HG03457 (cell line): ENCODE data around the gene WDR70.
"Not testable (repeated sequence)": the region's sequence is repeated elsewhere in the genome, so short reads cannot be mapped to it uniquely, and the experiment has no call there.

Source experiments
- ATAC-seq: cut with Tn5 transposase; IDR thresholded peaks from one replicate; pipeline ENCODE4 v1.9.1; 2021; ENCODE audit warnings: moderate number of reproducible peaks; ENCODE audit not compliant: unreplicated experiment

The WDR70 gene

DNA sequence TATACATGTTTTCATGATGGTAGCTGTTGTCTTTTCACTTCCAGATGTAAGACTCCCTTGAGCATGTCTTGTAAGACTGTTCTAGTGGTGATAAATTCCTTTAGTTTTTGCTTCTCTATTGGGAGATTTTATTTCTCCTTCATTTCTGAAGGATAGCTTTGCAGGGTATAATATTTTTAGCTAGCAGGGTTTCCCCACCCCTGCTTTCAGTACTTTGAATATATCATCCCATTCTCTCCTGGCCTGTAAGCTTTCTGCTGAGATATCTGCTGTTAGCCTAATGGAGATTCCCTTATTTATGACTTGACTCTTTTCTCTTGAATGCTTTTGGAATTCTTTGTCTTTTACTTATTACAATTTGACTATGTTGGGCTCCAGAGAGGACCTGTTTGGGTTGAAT, 249.8 kb downstream of the WDR70 start:
- no peak for ATAC-seq

DNA sequence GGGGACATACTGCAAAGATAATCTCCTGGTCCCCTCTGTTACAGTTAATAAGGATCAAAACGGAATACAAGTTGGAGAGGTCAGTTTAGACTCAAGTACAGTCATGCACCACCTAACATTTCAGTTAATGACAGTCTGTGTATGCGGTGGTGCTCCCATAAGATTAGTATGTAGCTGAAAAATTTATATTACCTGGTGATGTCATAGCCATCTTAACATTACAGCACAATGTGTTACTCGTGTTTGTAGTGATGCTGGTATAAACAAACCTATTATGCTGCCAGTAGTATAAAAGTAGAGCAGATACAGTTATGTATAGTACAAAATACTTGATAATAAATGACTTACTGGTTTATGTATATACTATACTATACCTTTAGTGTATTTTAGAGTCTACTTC, 252.8 kb downstream of the WDR70 start:
- ATAC-seq, result no peak

DNA sequence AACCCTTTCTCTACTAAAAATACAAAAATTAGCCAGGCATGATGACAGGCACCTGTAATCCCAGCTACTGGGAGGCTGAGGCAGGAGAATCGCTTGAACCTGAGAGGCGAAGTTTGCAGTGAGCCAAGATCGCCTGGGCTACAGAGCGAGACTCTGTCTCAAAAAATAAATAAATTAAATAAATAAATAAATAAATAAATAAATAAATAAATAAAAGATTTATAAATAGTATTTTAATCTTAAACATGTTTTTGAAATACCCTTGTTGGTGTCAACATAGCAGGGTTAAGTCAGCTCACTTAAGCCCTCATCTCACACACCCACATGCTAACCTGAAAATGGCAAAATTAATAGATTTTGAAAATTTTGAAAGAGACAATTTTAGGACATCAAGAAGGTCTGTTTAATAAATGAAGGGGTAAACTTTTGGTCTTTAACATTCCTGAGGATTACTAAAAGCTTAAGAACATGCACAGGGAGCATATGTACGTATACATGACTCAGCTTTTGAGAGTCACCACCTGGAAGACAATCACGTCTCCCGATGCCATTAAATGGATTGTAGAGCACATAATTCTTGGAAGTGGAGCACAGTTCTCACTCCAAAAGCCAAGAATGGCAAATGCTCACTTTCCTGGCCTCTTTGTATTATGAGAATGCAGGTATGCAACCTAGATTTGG, 258.2 kb downstream of the WDR70 start:
- ATAC-seq, result no peak

DNA sequence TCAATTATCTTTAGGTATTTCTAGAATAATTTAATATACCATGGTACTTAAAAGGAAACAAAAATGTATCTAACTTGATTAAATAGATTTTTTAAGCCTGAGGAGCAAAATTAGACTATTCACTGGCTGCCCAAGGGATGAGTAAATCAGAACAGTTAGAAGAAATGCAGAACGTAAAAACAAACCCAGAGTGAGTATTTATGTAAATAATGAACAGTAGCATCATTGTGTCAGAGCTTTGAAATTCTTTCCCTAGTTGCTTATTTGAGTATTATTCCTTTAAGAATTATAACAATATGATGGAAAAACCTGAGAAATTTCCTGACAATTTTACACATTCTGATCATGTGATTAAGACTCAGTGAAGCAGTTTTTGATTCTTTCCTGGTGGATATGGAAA, 259.8 kb downstream of the WDR70 start:
- ATAC-seq, result no peak

DNA sequence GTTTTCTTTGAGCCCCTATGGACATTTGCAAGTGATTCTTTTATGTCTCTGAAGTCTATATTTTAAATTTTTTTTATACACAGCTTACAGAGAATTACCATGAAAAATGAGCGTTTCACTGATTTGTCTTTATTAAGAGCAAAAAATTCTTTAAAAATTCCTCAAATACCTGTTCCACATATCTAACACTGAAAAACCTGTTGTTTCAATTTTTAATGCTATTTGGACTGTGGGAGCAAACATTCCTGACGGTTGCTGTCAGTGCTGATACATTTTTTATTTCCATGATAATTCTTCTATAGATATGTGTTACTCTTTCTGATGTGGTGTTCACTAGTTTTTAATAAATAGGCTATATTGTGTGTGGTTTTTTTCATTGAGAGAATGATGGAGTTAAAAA, 261.0 kb downstream of the WDR70 start:
- no peak for ATAC-seq

DNA sequence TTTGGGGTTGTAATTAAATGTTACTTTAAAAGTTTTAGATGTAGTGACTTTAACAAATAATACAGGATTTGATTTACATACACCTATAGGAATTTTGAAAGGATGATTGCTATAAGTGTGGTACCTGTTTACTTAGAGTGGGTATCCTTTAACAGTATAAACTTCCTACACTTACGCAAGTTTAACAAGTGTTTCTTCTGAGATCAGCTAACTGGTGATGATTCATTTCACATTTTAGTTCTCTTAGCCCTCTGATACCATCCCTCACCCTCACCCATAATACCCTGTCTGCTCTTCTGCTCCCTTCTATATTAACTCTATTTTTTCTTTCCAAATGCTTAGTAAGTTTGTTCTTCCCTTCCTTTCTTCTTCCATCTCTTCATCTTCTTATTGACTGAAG, 262.8 kb downstream of the WDR70 start:
- ATAC-seq, result no peak

DNA sequence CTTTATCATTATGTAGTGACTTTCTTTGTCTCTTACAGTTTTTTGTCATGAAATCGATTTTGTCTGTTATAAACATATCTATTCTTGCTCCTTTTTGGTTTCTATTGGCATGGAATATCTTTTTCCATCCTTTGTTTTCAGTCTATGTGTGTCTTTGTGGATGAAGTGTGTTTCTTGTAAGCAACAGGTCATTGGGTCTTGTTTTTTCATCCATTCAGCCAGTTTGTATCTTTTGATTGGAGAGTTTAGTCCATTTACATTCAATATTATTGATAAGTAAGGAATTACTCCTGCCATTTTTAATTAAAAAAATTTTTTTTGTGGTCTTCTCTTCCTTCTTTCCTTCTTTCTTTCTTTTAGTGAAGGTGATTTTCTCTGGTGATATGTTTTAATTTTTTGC, 266.6 kb downstream of the WDR70 start:
- ATAC-seq, result no peak

DNA sequence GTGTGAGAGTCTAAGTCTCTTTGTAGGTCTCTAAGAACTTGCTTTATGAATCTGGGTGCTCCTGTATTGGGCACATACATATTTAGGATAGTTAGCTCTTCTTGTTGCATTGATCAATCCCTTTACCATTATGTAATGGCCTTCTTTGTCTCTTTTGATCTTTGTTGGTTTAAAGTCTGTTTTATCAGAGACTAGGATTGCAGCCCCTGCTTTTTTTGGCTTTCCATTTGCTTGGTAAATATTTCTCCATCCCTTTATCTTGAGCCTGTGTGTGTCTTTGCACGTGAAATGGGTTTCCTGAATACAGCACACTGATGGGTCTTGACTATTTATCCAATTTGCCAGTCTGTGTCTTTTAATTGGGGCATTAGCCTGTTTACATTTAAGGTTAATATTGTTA, 275.4 kb downstream of the WDR70 start:
- not testable (repeated sequence) for ATAC-seq

DNA sequence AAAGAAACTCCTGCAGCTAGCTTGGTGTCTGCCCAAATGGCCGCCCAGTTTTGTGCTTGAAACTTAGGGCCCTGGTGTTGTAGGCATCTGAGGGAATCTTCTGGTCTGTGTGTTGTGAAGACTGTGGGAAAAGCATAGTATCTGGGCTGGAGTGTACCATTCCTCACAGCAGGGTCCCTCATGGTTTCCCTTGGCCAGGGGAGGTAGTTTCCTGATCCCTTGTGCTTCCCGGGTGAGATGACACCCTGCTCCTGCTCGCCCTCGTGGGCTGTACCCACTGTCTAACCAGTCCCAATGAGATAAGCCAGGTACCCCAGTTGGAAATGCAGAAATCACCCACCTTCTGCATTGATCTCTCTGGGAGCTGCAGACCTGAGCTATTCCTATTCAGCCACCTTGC, 277.9 kb downstream of the WDR70 start:
- ATAC-seq, result no peak

DNA sequence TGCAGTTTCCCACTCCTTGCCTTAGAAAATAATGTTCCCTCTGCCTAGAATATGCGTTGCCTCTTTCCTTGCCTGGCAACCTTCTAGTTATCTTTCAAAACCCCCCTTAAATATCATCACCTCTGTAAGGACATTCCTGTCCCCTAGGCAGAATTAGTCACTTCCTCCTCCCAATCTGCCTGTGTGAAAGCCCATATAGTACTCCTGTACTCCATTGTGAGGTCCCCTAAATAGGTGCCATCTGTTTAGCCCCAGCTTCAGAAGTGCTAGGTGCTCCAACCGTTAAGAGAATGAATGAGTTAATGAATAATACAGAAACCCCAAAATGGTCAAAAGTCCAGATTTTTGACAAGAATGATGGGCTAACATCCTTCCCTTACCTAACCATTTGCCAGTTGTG, 279.3 kb downstream of the WDR70 start:
- ATAC-seq, result no peak

DNA sequence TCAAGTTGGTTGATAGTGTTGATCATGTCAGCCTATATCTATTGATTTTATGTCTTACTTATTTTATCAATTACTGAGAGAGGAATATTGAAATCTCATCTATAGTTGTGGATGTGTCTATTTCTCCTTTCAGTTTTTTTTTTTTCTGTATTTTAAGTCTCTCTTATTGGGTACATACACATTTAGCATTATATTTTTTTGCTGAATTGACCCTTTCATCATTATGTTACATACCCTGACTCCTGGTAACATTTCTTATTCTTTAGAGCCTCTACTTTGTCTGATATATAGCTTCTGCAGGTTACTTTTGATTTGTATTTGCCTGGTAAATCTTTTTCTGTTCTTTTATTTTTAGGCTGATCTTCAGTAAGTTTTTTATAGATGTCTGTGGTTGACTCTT, 281.2 kb downstream of the WDR70 start:
- ATAC-seq, result no peak

DNA sequence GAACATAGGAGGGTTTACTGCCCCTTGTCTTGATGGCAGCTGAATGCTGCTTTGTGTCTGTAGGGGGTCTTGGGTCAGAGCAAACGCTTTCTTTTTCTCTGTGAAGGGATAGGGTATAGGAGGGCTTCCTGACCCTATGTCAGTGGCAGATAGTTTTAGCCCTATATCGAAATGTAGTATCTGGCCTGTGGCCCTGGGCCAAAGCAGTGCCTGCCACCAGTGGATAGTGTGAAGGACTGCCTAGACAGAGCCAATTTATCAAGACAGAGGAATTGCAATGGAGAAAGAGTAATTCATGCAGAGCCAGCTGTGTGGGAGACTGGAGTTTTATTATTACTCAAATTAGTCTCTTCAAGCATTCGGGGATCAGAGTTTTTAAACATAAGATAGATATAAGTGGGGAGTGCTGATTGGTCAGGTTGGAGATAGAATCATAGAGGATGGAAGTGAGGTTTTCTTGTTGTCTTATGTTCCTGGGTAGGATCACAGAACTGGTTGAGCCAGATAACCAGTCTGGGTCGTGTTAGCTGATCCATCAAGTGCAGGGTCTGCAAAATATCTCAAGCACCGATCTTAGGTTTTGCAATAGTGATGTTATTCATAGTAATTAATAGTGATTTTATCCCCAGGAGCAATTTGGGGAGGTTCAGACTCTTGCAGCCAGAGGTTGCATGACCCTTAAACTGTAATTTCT, 282.3 kb downstream of the WDR70 start:
- ATAC-seq, result no peak

DNA sequence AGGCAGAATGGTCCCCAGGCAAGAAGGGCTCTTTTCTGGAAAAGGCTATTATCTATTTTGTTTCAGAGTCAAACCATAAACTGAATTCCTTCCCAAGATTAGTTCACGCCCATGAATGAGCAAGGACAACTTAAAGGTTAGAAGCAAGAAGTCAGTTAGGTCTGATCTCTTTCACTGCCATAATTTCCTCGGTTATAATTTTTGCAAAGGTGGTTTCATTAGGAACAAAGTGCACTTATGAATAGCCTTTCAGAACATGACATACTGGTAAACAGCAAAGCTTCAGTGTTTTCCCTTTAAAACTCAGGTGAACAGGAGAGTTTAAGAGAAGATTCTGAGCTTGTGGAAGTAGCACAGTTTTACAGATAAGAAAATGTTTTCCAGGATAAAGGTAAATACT, 282.8 kb downstream of the WDR70 start:
- no peak for ATAC-seq

DNA sequence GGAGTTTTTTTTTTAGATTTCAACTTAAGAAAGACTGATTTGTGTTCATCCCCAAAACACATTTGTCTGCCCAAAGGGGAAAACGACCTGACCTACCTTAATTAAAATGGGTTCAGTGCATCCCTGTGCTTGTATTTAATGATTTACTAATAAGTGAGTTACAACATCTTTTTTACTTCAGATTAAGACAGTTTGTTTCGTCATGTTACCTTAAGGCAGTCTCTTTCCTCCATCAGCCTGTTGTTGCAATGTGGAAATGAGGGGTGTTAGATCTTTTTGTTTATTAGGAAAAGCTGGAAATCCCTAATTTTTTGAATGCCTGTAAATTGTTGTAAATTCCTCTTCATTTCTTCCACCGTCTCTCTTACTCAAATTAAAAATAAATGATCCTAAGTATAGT, 283.2 kb downstream of the WDR70 start:
- no peak for ATAC-seq

DNA sequence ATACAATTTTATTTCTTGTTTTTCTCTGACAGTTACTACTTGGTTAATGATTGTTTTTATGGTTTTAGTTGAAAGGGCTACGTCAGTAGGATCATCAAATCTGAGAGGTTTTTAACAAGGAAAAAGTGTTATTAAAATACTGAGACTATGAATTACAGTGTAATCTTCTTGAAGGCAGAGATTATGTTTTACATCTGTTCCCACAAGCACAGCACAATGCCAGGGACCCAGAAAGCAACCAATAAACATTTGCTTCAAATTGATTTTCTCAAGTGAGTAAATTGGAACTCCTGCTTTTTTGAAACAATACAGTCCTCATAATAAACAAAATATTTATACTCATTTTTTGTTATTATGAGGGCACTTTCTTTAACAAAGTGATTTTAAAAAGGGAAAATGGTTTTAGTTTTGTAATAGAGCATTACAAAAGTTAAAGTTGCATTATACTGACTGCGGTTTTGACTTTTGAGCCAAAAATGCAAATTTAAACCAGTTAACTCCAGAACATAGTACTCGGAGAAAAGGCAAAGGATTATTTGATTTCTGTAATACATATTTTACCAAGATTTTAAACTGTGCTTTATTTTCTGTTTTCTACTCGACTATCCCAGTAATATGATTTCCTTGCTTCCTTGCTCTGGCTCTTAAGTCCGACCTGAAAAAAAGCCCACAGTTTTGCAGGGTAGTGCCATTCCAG, 283.8 kb downstream of the WDR70 start:
- no peak for ATAC-seq

DNA sequence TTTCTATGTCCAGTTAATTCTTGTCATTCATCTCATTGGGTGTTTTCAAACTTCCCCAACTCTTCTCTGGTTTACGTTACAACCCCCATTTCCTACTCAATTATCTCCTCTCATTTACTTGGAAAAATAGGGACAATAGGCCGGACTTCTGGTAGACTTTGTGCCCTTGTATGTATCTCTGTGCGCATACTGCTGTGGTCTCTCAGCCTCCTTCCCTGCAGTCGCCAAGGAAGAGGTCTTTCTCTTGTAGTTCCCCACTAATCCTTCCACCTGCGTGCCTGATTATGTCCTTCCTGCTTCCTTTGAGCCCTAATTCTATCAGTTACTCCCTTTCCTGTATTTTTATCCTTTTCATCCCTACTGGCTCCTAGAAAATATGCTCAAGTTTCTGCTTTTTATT, 284.4 kb downstream of the WDR70 start:
- no peak for ATAC-seq

DNA sequence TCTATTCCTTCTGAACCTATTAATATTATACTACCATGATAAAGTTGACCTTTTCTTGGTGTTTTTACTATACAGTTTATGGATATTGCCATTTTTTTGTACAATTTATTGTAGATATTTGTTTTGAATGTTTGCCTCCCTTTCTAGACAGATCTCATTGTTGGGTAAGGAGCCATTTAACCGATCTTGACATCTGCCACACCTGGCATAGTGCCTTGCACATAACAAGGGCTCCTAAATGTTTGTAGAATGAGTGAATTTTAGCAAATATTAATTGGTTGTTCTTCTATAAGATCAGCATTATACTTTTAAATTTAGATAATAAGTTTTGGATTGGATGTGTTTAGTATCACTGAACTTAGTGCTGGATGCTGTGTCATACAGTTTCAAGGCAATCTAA, 285.4 kb downstream of the WDR70 start:
- ATAC-seq, result no peak

DNA sequence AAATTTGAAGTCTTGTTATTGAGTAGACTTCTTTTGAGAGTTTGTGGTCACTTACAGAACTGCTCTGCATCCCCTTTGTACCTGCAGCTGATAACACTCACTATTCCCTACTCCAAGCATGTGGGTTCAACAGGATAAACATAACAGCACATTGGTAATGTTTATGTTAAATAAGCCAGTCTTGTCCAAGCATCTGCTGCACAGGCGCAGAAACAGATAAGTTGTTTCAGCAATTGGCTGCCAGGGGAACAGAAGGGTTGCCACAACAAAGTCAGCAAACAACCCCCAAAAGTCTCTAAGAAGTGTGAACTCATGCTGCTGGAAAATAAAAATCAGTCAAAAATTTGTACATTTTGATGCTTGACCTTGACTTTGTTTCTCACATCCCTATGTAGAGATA, 286.2 kb downstream of the WDR70 start:
- no peak for ATAC-seq

DNA sequence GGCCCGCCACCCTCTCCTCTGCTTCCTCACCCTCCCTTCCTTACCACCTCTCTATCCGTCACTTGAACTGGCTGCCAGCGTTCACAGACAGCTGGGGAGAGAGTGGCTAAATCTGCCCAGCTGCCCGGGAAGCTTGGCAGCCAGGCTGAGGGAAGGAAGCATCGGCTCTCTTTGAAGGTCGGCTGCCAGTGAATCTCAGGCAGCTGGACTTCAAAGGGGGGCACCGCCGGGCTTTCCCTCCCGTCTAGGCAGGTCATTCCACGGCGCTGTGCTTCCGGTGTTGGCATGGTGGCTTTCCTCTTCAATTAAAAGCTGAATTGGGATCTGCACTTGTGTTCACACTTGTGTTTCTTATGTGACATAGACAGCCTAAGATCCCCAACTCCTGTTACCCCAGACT, 286.8 kb downstream of the WDR70 start:
- ATAC-seq, result no peak

DNA sequence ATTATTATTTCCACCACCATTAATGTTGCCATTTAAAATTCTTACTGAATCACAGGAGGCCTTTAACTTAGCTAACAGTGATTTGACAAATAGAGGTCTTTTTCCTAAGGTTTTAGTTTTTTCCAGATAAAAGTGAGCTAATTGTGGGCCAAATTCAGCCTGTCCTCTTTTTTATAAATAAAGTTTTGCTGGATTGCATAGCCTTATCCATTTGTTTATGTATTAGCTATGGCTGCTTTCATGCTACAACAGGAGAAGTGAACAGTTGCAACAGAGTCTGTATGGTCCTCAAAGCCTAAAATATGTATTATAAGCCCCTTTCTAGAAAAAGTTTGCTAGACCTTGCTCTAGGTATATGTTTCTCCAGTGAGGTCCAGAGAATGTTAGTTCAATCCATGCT, 288.3 kb downstream of the WDR70 start:
- ATAC-seq, result no peak

DNA sequence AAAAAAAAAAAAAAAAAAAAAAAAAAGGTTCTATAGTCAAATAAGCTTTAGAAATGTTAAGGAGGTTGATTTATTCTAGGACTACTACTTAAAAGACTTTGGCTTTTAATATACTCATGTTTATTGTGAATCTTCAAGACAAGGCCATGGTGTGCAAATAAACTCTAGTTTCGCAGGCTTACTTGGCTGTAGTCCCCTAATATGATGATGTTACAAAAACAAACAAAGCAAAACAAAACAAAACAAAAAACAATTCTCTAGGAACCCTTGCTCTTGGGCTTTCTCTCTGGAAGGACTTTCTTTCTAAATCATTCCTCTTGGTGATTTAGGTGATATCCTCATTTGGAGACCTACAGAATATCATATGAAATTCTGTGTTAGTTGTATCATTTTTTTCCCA, 288.7 kb downstream of the WDR70 start:
- no peak for ATAC-seq

DNA sequence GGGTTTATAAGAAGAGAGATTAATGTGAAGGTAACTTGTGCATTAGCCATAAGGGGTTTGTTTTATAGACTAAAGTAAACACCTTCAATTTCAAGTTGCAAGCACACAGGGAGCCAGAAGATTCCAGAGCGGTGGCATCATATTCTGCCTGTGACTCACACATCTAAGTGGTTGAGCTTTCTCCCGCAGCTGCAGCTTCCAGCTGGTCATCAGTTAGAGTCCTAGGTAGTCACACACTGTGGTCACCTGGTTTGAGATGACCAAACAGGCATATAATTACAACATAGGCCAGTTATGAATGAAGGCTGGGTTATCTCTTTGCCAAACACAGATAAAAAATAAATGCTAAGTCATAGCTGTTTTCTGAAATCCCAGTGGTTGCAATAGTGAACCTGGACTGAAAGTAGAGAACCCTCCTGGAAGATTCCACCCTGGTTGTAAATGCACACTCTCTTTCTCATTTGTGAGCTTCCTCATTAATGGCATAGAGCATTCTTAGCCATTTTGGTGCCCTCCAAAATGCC, 289.5 kb downstream of the WDR70 start:
- no peak for ATAC-seq
